GM21825 (cell line): Measurements from ENCODE around the gene GGA3.
A peak's percentile ranks its signal among the peaks of the same experiment; 100 is the strongest.
"Not testable (repeated sequence)": the region's sequence is repeated elsewhere in the genome, so short reads cannot be mapped to it uniquely, and the experiment has no call there.

ENCODE experiments used
- ATAC-seq: cut with Tn5 transposase; IDR thresholded peaks from one replicate; pipeline ENCODE4 v1.9.1; 2021; ENCODE audit warnings: mild to moderate bottlenecking, moderate library complexity; ENCODE audit not compliant: unreplicated experiment

Gene GGA3, protein sequence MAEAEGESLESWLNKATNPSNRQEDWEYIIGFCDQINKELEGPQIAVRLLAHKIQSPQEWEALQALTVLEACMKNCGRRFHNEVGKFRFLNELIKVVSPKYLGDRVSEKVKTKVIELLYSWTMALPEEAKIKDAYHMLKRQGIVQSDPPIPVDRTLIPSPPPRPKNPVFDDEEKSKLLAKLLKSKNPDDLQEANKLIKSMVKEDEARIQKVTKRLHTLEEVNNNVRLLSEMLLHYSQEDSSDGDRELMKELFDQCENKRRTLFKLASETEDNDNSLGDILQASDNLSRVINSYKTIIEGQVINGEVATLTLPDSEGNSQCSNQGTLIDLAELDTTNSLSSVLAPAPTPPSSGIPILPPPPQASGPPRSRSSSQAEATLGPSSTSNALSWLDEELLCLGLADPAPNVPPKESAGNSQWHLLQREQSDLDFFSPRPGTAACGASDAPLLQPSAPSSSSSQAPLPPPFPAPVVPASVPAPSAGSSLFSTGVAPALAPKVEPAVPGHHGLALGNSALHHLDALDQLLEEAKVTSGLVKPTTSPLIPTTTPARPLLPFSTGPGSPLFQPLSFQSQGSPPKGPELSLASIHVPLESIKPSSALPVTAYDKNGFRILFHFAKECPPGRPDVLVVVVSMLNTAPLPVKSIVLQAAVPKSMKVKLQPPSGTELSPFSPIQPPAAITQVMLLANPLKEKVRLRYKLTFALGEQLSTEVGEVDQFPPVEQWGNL

DNA sequence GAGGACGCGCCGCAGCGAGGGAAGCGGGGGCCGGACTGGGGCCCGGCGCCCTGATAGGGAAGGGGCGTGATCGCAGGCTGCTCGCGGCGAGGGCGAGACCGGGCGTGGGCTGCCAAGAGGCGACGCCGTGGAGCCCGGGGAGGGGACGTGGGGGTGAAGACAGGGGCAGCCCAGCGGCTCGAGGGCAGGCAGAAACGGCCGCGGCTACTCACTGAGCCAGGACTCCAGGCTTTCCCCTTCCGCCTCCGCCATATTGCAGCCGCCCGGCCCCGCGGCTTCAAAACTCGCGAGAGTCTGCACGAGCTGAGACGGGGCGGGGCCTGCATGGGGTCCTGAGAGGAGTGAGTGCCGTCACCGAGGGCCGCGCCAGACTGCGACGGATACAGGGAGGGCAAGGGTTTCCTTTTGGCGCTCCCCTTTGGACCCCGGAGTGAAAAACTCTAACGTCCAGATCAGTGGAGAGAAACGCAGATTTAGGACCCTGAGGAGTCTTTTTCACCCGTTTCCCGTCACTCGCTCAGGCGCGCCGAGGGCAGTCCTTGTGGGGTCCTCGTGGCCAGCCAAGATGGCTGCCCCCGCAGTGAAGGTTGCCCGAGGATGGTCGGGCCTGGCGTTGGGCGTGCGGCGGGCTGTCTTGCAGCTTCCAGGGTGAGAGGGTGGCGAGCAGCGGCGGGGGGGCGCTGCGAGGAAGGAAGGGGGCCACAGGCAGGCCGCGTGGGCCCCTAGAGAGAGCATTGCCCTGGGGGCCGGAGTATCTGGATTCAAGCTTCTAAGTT, at the start of gene GGA3, which contains the start of gene MRPS7:
GGA3 (minus strand) TSS at position 271 of the 776 bp plus-strand sequence; CDS start at position 252, 19 bp downstream.
MRPS7 (plus strand) TSS at position 544 of the 776 bp plus-strand sequence; CDS start at position 566, 22 bp downstream.
- ATAC-seq, result peak; percentile 79

DNA sequence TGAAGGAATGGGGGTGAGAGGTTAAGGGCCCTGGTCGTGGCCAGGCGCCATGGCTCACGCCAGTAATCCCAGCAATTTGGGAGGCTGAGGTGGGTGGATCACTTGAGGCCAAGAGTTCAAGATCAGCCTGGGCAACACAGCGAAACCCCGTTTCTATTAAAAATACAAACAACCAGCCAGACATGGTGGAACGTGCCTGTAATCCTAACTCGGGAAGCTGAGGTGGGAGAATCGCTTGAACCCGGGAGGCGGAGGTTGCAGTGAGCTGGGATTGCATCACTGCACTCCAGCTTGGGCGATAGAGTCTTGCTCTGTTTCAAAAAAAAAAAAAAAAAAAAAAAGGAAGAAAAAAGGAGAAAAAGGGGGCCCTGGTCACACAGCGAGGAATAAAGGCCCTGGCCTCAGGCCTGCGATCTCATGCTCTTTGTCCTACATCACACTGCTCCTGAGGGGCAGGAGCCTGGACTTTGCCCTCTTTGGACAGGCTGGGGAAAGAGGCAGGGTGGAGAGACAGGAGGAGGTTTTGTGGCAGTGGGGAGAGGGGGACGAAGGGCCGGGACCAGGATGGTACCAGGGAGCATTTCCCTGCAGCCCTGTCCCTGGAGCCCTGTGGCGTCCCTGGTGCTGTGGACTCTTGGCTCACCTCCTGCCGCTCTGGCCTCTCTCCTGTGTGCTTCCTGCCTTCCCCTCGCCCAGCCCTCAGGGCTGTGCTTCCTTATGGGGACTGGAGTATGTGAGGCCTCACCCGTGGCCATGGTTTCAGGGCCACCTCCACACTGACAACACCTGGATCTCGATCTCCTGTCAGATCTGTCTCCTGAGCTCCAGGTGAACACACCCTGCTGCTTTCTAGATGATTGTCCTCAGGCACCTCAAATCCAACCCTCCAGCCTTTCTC, 47.6 kb upstream of the GGA3 start:
- no peak for ATAC-seq

DNA sequence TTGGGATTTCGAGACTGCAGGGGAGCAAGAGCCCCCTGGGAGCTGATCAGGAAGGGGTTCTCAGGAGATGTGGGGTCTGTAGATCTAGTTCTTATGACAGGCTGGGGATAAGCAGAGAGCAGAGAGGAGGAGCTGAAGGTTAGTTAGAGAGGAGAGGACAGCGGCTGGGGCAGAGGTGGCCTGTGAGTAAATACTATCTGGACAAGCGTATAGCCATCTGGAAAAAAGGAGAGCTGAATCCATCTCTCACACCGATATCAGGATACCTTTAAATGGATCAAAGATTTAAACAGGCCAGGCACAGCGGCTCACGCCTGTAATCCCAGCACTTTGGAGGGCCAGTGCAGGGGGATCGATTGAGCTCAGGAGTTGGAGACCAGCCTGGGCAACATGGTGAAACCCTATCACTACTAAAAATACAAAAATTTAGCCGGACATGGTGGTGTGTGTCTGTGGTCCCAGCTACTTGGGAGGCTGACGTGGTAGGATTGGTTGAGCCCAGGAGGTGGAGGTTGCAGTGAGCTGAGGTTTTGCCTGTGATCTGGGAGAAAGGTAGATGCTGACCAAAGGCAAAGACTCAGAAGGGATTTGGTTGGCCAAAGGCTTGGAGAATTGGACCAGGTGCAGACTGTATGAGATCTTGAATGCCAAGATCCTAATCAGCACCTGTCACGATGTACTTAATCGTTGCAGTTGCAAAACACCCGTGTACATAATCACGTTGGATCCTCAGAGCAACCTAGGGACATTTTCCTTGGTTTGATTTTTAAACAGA, 46.7 kb upstream of the GGA3 start:
- ATAC-seq, result no peak

DNA sequence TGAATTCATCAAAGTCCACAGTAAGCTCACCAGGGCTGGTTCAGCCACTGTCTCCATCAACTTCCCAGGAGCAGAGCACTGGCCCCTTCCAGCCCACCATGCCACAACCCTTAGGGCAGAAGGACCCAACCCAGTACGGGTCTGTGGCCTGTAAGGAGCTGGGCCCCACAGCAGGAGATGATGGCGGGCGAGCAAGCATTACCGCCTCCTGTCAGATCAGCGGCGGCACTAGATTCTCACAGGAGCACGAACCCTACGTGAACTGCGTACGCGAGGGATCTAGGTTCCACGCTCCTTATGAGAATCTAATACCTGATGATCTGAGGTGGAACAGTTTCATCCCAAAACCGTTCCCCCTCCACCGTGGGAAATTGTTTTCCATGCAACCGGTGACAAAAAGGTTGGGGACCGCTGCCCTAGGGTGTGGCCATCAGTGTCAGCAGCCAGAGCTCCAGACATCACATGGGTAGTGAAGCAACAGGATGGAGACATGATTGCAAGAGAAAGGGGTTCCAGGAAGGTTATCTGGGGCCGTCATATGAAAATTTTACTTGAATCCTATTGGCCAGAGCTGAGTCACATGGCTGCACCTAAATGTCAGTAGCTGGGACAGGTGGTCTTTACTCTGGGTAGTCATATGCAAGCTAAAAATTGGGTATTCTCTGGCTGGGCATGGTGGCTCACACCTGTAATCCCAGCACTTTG, 40.2 kb upstream of the GGA3 start:
- ATAC-seq, result no peak

- ATAC-seq, result no peak
Observed at GRCh38 chr17:75301049-75301448, 39.6 kb upstream of the GGA3 start.

DNA sequence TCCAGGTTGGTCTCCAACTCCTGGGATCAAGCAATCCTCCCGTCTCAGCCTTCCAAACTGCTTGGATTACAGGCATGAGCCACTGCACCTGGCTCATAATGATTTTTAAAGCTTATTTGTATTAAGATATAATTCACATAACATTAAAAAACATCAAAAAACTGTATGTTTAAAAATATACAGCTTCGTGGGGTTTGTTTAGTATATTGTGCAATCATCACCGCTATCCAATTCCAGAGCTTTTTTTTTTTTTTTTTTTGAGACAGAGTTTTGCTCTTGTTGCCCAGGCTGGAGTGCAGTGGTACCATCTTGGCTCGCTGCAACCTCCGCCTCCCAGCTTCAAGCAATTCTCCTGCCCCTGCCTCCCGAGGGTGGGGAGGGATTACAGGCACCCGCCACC, 38.9 kb upstream of the GGA3 start:
- ATAC-seq, result no peak

GRCh38 chr17:75295201-75296158, 34.1 kb upstream of the GGA3 start:
- peak; percentile 59 for ATAC-seq

DNA sequence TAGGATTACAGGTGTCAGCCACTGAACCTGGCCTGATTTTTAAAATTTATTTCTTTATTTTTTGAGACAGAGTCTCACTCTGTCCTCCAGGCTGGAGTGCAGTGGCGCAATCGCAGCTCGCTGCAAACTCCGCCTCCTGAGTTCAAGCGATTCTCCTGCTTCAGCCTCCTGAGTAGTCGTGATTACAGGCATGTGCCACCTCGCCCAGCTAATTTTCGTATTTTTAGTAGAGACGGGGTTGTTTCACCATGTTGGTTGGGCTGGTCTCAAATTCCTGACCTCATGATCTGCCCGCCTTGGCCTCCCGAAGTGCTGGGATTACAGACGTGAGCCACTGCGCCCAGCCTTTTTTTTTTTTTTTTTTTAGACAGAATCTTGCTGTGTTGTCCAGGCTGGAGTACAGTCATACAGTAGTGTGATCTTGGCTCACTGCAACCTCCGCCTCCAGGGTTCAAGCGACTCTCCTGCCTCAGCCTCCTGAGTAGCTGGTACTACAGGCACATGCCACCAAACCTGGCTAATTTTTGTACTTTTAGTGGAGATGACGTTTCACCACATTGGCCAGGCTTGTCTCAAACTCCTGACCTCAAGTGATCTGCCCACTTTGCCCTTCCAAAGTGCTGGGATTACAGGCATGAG, 31.5 kb upstream of the GGA3 start:
- ATAC-seq, result not testable (repeated sequence)

DNA sequence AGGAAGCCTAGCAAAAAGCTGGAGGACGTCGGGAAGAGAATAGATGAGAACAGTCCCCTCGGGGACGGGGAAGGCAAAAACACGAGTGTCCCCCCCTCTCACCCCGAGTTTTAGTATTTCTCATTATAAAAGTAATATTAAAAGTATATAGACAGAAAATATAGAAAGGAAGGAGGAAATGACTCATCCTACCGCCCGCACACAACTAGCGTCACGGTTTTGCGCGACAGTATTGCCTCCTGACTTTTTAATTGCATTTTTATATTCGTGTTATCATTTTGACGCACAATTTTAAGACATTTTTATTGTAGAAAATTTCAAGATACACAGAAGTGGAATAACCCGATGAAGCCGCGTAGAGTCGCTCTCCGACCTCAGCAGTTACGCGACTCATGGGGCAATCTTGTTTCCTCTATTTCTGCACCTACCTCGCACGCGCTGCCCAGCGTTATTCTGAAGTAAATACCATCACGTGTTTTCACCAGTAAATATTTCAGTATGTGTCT, 28.5 kb upstream of the GGA3 start:
- ATAC-seq, result peak; percentile 31

GRCh38 chr17:75289115-75289831, 27.9 kb upstream of the GGA3 start, which contains the start of gene SLC25A19:
TSS of gene SLC25A19 (minus strand) at chr17:75289433. CDS start at chr17:75286764, 2,669 bp downstream.
- peak; percentile 87 for ATAC-seq

- no peak for ATAC-seq
Observed at GRCh38 chr17:75288770-75289114, 27.3 kb upstream of the GGA3 start.

- ATAC-seq, result no peak
Observed at GRCh38 chr17:75288359-75288758, 27.0 kb upstream of the GGA3 start.

DNA sequence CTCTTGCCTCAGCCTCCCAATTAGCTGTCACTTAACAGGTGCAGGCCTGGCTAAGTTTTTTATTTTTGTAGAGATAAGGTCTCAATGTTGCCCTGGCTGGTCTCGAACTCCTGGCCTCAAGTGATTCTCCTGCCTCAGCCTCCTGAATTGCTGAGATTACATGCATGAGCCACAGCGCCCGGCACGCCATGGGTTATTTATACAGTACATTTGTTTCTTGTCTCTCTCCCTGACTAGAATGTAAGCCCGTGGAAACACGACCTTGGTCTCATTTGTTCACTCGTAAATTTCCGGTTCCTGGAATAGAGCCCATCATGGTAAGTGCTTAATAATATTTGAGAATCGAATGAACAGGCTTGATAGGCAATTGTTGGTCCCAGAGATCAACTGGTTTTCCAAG, 25.8 kb upstream of the GGA3 start:
- no peak for ATAC-seq

DNA sequence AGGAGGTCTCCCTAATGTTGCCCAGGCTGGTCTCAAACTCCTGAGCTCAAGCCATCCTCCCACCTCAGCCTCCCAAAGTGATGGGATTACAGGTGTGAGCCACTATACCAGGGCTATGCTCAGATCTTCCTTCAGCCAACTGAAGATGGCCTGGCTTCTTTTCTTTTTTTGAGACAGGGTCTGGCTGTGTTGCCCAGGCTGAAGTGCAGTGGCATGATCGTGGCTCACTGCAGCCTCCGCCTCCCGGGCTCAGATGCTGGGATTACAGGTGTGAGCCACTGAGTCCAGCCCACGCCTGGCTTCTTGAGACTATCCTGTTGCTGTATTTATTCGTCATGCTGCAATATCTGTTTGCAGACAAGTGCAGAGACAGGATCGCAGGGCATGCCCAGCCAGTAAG, 23.7 kb upstream of the GGA3 start:
- ATAC-seq, result no peak

DNA sequence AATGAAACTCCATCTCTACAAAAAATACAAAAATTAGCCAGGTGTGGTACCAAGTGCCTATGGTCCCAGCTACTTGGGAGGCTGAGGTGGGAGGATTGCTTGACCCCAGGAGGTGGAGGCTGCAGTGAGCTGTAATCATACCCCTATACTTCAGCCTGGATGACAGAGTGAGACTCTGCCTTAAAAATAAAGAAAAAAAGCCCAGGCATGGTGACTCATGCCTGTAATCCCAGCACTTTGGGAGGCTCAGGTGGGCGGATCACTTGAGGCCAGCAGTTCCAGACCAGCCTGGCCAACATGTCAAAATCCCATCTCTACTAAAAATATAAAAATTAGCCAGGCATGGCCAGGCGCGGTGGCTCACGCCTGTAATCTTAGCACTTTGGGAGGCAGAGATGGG, 18.8 kb upstream of the GGA3 start:
- ATAC-seq, result not testable (repeated sequence)

GRCh38 chr17:75277664-75278071, 16.3 kb upstream of the GGA3 start:
- no peak for ATAC-seq
